Effector memory CD4-positive, alpha-beta T cell (primary cell): ENCODE results near the gene OLFML2A.

Source experiments
- DNase-seq, 3 donors: peaks; one replicate each; pipeline ENCODE4 v3.0.0-alpha.2; 2020
- H3K27ac ChIP-seq: 2 replicates; pipeline ENCODE4 v1.7.0; 2013; ENCODE audit warnings: mild to moderate bottlenecking, low read length, moderate library complexity; ENCODE audit not compliant: insufficient read depth, poor library complexity, severe bottlenecking
- H3K27me3 ChIP-seq: replicated peaks from 2 replicates; pipeline ENCODE4 v1.7.0; 2013; ENCODE audit warnings: mild to moderate bottlenecking, low read length; ENCODE audit not compliant: insufficient read depth, control insufficient read depth, poor library complexity, severe bottlenecking
- H3K36me3 ChIP-seq: 2 replicates; pipeline ENCODE4 v1.7.0; 2013; ENCODE audit warnings: mild to moderate bottlenecking, low read length, moderate library complexity; ENCODE audit not compliant: control insufficient read depth, insufficient read depth
- H3K4me1 ChIP-seq: 2 replicates; pipeline ENCODE4 v1.7.0; 2013; ENCODE audit warnings: low read length, mild to moderate bottlenecking; ENCODE audit not compliant: control insufficient read depth, insufficient read depth, poor library complexity, severe bottlenecking
- H3K4me3 ChIP-seq: 2 replicates; pipeline ENCODE4 v1.7.0; 2013; ENCODE audit warnings: low read length, low read depth, mild to moderate bottlenecking; ENCODE audit not compliant: insufficient read depth, poor library complexity, severe bottlenecking
- H3K9me3 ChIP-seq: 2 replicates; pipeline ENCODE4 v1.7.0; 2013; ENCODE audit warnings: mild to moderate bottlenecking, low read length, moderate library complexity; ENCODE audit not compliant: control insufficient read depth

OLFML2A gene

GRCh38 chr9:124758691-124759090 is 18.2 kb upstream of the OLFML2A start:
- DNase-seq, result no peak
- Histone ChIP-seq H3K27me3 (peaks cover 6% of the 10 kb centered on the region), H3K27ac (no peak overlapping the region), H3K9me3 (no peaks in the 10 kb centered on the region), H3K4me3 (no peak overlapping the region), H3K36me3 (no peaks in the 10 kb centered on the region), H3K4me1 (no peaks in the 10 kb centered on the region)

- Histone ChIP-seq H3K27ac (no peak overlapping the region), H3K27me3 (peaks cover 6% of the 10 kb centered on the region), H3K36me3 (no peaks in the 10 kb centered on the region), H3K9me3 (no peaks in the 10 kb centered on the region), H3K4me1 (no peaks in the 10 kb centered on the region), H3K4me3 (no peak overlapping the region)
- DNase-seq, result no peak
Measured at GRCh38 chr9:124759327-124759726, 17.6 kb upstream of the OLFML2A start.

DNA sequence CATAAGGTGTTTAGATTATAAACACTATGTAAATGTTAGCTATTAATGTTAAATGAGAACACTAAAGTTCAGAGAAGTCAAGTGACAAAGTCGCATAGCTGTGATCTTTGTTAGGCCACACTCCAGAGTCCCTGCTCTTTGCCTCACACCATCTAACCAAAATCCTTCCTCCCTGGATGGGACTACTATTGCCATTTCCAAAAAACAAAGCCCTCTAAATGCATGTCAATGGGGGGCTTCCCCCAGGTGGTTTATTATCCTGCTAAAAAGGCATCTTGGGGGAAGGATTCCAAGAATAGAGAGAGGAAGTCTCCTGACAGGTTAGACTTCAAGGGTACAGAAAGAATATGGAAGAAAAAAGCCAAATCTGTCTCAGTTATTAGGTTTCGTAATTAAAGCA is 16.2 kb upstream of the OLFML2A start:
- Histone ChIP-seq H3K27ac (no peak overlapping the region), H3K36me3 (no peaks in the 10 kb centered on the region), H3K9me3 (no peaks in the 10 kb centered on the region), H3K4me1 (no peaks in the 10 kb centered on the region), H3K4me3 (no peak overlapping the region), H3K27me3 (peaks cover 6% of the 10 kb centered on the region)
- no peak for DNase-seq

GRCh38 chr9:124761196-124761595 is 15.7 kb upstream of the OLFML2A start:
- H3K27me3 ChIP-seq, result peaks cover 6% of the 10 kb centered on the region

DNA sequence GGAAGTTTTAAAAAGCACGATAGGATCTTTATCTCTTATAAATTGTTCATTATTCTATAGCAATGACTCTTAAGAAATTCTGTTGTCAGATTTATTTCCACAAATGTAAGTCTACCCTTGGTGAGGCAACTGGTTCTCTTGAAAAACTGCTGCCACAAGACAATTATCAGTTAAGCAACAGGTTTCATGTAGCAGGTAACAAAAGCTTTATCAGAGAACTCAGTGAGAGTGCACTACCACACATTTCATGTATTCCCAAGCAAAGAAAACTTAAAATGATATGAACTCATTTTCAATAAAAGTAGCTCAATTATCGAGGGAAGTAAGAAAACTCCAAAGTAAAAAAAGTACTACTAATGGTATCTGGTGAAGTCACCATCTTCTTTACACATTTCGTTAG is 15.2 kb upstream of the OLFML2A start:
- H3K27ac ChIP-seq, result no peak overlapping the region
- no peaks in the 10 kb centered on the region for H3K4me1 ChIP-seq
- peaks cover 6% of the 10 kb centered on the region for H3K27me3 ChIP-seq
- H3K4me3 ChIP-seq, result no peak overlapping the region
- no peak for DNase-seq
- no peaks in the 10 kb centered on the region for H3K36me3 ChIP-seq
- no peaks in the 10 kb centered on the region for H3K9me3 ChIP-seq

More at GRCh38 chr9:124761196-124761595, 15.7 kb upstream of the OLFML2A start:
- H3K4me1 ChIP-seq, result no peaks in the 10 kb centered on the region
- H3K4me3 ChIP-seq, result no peak overlapping the region
- H3K36me3 ChIP-seq, result no peaks in the 10 kb centered on the region
- no peaks in the 10 kb centered on the region for H3K9me3 ChIP-seq
- DNase-seq, result no peak
- no peak overlapping the region for H3K27ac ChIP-seq

GRCh38 chr9:124762633-124763032 is 14.3 kb upstream of the OLFML2A start:
- no peak for DNase-seq
- H3K4me3 ChIP-seq, result no peak overlapping the region
- peaks cover 2% of the 10 kb centered on the region for H3K27me3 ChIP-seq
- H3K36me3 ChIP-seq, result no peaks in the 10 kb centered on the region
- no peaks in the 10 kb centered on the region for H3K4me1 ChIP-seq
- no peaks in the 10 kb centered on the region for H3K9me3 ChIP-seq
- no peak overlapping the region for H3K27ac ChIP-seq

GRCh38 chr9:124764774-124765438 is 12.0 kb upstream of the OLFML2A start:
- Histone ChIP-seq H3K9me3 (no peaks in the 10 kb centered on the region), H3K36me3 (no peaks in the 10 kb centered on the region), H3K27ac (no peak overlapping the region), H3K4me1 (peaks cover 6% of the 10 kb centered on the region), H3K4me3 (no peak overlapping the region), H3K27me3 (peaks cover 13% of the 10 kb centered on the region)
- DNase-seq, result no peak

GRCh38 chr9:124765439-124765835 is 11.5 kb upstream of the OLFML2A start:
- peaks cover 17% of the 10 kb centered on the region for H3K27me3 ChIP-seq
- no peaks in the 10 kb centered on the region for H3K9me3 ChIP-seq
- no peaks in the 10 kb centered on the region for H3K36me3 ChIP-seq
- H3K27ac ChIP-seq, result no peak overlapping the region
- H3K4me1 ChIP-seq, result peaks cover 12% of the 10 kb centered on the region
- DNase-seq, result no peak
- no peak overlapping the region for H3K4me3 ChIP-seq

DNA sequence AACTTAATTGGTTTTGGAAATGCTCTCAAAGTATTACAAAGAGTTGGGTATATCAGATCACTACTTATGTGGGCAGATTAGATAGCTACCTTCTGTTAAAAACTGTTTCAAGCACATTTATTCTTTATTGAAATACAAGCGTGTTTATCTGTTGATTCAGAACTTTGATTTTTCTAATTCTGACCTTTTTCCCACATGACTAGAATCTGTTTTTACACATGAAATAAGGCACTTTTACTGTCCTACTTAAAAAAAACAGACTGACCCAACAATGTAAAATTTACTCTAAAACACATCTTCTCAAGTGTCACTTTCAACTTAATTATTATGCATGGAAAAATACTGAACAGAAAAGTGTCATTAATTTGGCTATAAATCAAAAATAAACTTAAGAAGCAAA is 10.6 kb upstream of the OLFML2A start:
- no peak overlapping the region for H3K27ac ChIP-seq
- no peak overlapping the region for H3K4me3 ChIP-seq
- DNase-seq, result no peak
- peaks cover 17% of the 10 kb centered on the region for H3K4me1 ChIP-seq
- H3K9me3 ChIP-seq, result no peaks in the 10 kb centered on the region
- peaks cover 17% of the 10 kb centered on the region for H3K27me3 ChIP-seq
- no peaks in the 10 kb centered on the region for H3K36me3 ChIP-seq

DNA sequence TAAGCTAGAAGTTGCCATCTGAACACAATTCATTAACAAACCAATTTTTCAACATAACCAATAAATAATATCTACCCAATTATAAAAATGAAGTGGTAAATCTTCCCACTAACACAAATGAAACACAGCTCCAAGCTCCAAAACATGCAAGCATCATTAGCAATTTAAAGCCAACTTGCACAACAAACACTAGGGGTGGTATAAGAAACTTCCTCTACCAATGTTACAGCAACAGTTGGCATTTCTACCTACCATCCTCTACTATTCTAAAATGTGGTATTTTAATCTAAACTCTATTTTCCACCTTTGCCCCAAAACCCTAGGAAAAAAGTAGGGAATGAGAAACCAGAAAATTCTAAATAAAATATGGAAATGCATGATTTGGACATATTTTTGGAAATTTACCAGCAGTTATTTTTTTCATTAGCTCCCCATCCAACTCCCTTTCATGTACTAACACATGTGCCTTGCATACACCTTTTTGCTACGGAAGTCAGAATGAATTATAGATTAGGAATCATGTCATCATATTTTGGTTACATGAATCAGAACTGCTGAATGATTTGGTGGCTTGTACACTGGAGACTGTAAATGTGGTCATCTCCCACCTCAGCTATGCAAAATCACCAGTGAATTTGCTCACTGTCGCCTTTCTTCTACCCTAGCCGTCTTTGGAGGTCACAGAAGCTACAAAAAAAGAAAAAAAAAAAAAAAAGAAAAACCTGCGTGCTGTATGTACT is 9.9 kb upstream of the OLFML2A start:
- Histone ChIP-seq H3K4me1 (peaks cover 23% of the 10 kb centered on the region), H3K36me3 (no peaks in the 10 kb centered on the region), H3K27me3 (peaks cover 17% of the 10 kb centered on the region), H3K4me3 (no peak overlapping the region), H3K27ac (no peak overlapping the region), H3K9me3 (no peaks in the 10 kb centered on the region)
- no peak for DNase-seq
